Measurements from ENCODE around the gene RHOH. TPM values are rescaled to one million over a fixed set of nuclear protein-coding genes. Genes with fewer than 3 reads are reported as not detected.

Gene RHOH
- total and polyA plus RNA-seq, 2 experiments from 2014 or later, result not detected

GRCh38 chr4:40200875-40201801 lies 4.3 kb downstream of the RHOH start:
- no peaks in the 10 kb centered on the region for H3F3A ChIP-seq (ENCODE audit: insufficient read depth)
- no peaks in the 10 kb centered on the region for H3K9me3 ChIP-seq (ENCODE audit: low read depth)
- no peaks in the 10 kb centered on the region for H4K20me1 ChIP-seq (ENCODE audit: insufficient read depth)
- H3K36me3 ChIP-seq (ENCODE audit: low read depth), result no peaks in the 10 kb centered on the region
- H3K4me2 ChIP-seq (ENCODE audit: unreplicated experiment), result no peak overlapping the region
- no peak overlapping the region for H2AFZ ChIP-seq
- H3K9me2 ChIP-seq (ENCODE audit: insufficient read depth), result no peaks in the 10 kb centered on the region
- no peaks in the 10 kb centered on the region for H3K4me1 ChIP-seq (ENCODE audit: insufficient read depth)
- no peaks in the 10 kb centered on the region for H3K27me3 ChIP-seq (replicated peaks; ENCODE audit: insufficient read depth)
- in situ Hi-C loops (cut with MboI), result no loop called here
- no peak overlapping the region for H3K9ac ChIP-seq
- WGBS, 2 experiments (ENCODE audit: low coverage in 1 of 2, low lambda C conversion rate in 2 of 2, missing lambda C conversion rate in 2 of 2), result 56 to 57% methylated on average over 13 of the region's 13 CpGs
- no peak overlapping the region for H3K27ac ChIP-seq
- DNase-seq, result no peak
- no peak overlapping the region for H3K4me3 ChIP-seq
- H3K79me2 ChIP-seq (ENCODE audit: insufficient read depth), result no peaks in the 10 kb centered on the region
- no peak for TF ChIP-seq EZH2 (IDR thresholded peaks at IDR 0.05; ENCODE audit: insufficient read depth, poor library complexity, severe bottlenecking)
- no peak for TF ChIP-seq EZH2phosphoT487 (IDR thresholded peaks at IDR 0.05; ENCODE audit: insufficient read depth, low read depth)

GRCh38 chr4:40201898-40202297 lies 5.1 kb downstream of the RHOH start:
- no peak for TF ChIP-seq EZH2phosphoT487 (IDR thresholded peaks at IDR 0.05; ENCODE audit: insufficient read depth, low read depth)
- no peak for TF ChIP-seq EZH2 (IDR thresholded peaks at IDR 0.05; ENCODE audit: insufficient read depth, poor library complexity, severe bottlenecking)
- 81 to 82% methylated on average over 4 of the region's 4 CpGs for WGBS, 2 experiments (ENCODE audit: low coverage in 1 of 2, low lambda C conversion rate in 2 of 2, missing lambda C conversion rate in 2 of 2)

GRCh38 chr4:40202474-40202873 lies 5.6 kb downstream of the RHOH start:
- H3F3A ChIP-seq (ENCODE audit: insufficient read depth), result no peaks in the 10 kb centered on the region
- H3K9ac ChIP-seq, result no peak overlapping the region
- H3K9me3 ChIP-seq (ENCODE audit: low read depth), result no peaks in the 10 kb centered on the region
- H4K20me1 ChIP-seq (ENCODE audit: insufficient read depth), result no peaks in the 10 kb centered on the region
- no peak for DNase-seq
- no peak overlapping the region for H2AFZ ChIP-seq
- no peak for TF ChIP-seq EZH2 (IDR thresholded peaks at IDR 0.05; ENCODE audit: insufficient read depth, poor library complexity, severe bottlenecking)
- no peak for TF ChIP-seq EZH2phosphoT487 (IDR thresholded peaks at IDR 0.05; ENCODE audit: insufficient read depth, low read depth)
- no peaks in the 10 kb centered on the region for H3K4me1 ChIP-seq (ENCODE audit: insufficient read depth)
- no peak overlapping the region for H3K27ac ChIP-seq
- 88 to 91% methylated on average over 3 of the region's 3 CpGs for WGBS, 2 experiments (ENCODE audit: low coverage in 1 of 2, low lambda C conversion rate in 2 of 2, missing lambda C conversion rate in 2 of 2)
- H3K4me2 ChIP-seq (ENCODE audit: unreplicated experiment), result no peak overlapping the region
- no peaks in the 10 kb centered on the region for H3K27me3 ChIP-seq (replicated peaks; ENCODE audit: insufficient read depth)
- H3K79me2 ChIP-seq (ENCODE audit: insufficient read depth), result no peaks in the 10 kb centered on the region
- H3K9me2 ChIP-seq (ENCODE audit: insufficient read depth), result no peaks in the 10 kb centered on the region
- in situ Hi-C loops (cut with MboI), result no loop called here
- no peak overlapping the region for H3K4me3 ChIP-seq
- H3K36me3 ChIP-seq (ENCODE audit: low read depth), result no peaks in the 10 kb centered on the region

More at GRCh38 chr4:40201898-40202297, 5.1 kb downstream of the RHOH start:
- Histone ChIP-seq H3F3A (ENCODE audit: insufficient read depth) (no peaks in the 10 kb centered on the region), H3K36me3 (ENCODE audit: low read depth) (no peaks in the 10 kb centered on the region), H4K20me1 (ENCODE audit: insufficient read depth) (no peaks in the 10 kb centered on the region), H3K9me3 (ENCODE audit: low read depth) (no peaks in the 10 kb centered on the region), H3K4me2 (ENCODE audit: unreplicated experiment) (no peak overlapping the region), H3K27ac (no peak overlapping the region), H3K79me2 (ENCODE audit: insufficient read depth) (no peaks in the 10 kb centered on the region), H3K27me3 (replicated peaks; ENCODE audit: insufficient read depth) (no peaks in the 10 kb centered on the region), H3K9me2 (ENCODE audit: insufficient read depth) (no peaks in the 10 kb centered on the region), H3K4me1 (ENCODE audit: insufficient read depth) (no peaks in the 10 kb centered on the region), H3K9ac (no peak overlapping the region), H3K4me3 (no peak overlapping the region), H2AFZ (no peak overlapping the region)
- in situ Hi-C loops (cut with MboI), result no loop called here
- no peak for DNase-seq

- Histone ChIP-seq H3K27me3 (replicated peaks; ENCODE audit: insufficient read depth) (no peaks in the 10 kb centered on the region), H3K4me2 (ENCODE audit: unreplicated experiment) (no peak overlapping the region), H3K4me3 (no peak overlapping the region), H3K9ac (no peak overlapping the region), H3K4me1 (ENCODE audit: insufficient read depth) (no peaks in the 10 kb centered on the region), H4K20me1 (ENCODE audit: insufficient read depth) (no peaks in the 10 kb centered on the region), H3F3A (ENCODE audit: insufficient read depth) (no peaks in the 10 kb centered on the region), H3K27ac (no peak overlapping the region), H3K9me2 (ENCODE audit: insufficient read depth) (no peaks in the 10 kb centered on the region), H3K79me2 (ENCODE audit: insufficient read depth) (no peaks in the 10 kb centered on the region), H2AFZ (no peak overlapping the region), H3K36me3 (ENCODE audit: low read depth) (no peaks in the 10 kb centered on the region), H3K9me3 (ENCODE audit: low read depth) (no peaks in the 10 kb centered on the region)
- in situ Hi-C loops (cut with MboI), result no loop called here
- WGBS, 2 experiments (ENCODE audit: low coverage in 1 of 2, low lambda C conversion rate in 2 of 2, missing lambda C conversion rate in 2 of 2), result 85 to 86% methylated on average over 9 of the region's 9 CpGs
- DNase-seq, result no peak
- TF ChIP-seq EZH2 (IDR thresholded peaks at IDR 0.05; ENCODE audit: insufficient read depth, poor library complexity, severe bottlenecking), result no peak
- TF ChIP-seq EZH2phosphoT487 (IDR thresholded peaks at IDR 0.05; ENCODE audit: insufficient read depth, low read depth), result no peak
Measured at GRCh38 chr4:40204507-40205258, 7.9 kb downstream of the RHOH start.

Data from GM23248 (cell line).